GM19351 (cell line): ENCODE data around the gene ABCA2.

ENCODE experiments used
- ATAC-seq: cut with Tn5 transposase; IDR thresholded peaks from one replicate; pipeline ENCODE4 v1.9.1; 2021; ENCODE audit warnings: mild to moderate bottlenecking, moderate library complexity; ENCODE audit not compliant: unreplicated experiment

Gene ABCA2, protein sequence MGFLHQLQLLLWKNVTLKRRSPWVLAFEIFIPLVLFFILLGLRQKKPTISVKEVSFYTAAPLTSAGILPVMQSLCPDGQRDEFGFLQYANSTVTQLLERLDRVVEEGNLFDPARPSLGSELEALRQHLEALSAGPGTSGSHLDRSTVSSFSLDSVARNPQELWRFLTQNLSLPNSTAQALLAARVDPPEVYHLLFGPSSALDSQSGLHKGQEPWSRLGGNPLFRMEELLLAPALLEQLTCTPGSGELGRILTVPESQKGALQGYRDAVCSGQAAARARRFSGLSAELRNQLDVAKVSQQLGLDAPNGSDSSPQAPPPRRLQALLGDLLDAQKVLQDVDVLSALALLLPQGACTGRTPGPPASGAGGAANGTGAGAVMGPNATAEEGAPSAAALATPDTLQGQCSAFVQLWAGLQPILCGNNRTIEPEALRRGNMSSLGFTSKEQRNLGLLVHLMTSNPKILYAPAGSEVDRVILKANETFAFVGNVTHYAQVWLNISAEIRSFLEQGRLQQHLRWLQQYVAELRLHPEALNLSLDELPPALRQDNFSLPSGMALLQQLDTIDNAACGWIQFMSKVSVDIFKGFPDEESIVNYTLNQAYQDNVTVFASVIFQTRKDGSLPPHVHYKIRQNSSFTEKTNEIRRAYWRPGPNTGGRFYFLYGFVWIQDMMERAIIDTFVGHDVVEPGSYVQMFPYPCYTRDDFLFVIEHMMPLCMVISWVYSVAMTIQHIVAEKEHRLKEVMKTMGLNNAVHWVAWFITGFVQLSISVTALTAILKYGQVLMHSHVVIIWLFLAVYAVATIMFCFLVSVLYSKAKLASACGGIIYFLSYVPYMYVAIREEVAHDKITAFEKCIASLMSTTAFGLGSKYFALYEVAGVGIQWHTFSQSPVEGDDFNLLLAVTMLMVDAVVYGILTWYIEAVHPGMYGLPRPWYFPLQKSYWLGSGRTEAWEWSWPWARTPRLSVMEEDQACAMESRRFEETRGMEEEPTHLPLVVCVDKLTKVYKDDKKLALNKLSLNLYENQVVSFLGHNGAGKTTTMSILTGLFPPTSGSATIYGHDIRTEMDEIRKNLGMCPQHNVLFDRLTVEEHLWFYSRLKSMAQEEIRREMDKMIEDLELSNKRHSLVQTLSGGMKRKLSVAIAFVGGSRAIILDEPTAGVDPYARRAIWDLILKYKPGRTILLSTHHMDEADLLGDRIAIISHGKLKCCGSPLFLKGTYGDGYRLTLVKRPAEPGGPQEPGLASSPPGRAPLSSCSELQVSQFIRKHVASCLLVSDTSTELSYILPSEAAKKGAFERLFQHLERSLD (N-terminal part only)

DNA sequence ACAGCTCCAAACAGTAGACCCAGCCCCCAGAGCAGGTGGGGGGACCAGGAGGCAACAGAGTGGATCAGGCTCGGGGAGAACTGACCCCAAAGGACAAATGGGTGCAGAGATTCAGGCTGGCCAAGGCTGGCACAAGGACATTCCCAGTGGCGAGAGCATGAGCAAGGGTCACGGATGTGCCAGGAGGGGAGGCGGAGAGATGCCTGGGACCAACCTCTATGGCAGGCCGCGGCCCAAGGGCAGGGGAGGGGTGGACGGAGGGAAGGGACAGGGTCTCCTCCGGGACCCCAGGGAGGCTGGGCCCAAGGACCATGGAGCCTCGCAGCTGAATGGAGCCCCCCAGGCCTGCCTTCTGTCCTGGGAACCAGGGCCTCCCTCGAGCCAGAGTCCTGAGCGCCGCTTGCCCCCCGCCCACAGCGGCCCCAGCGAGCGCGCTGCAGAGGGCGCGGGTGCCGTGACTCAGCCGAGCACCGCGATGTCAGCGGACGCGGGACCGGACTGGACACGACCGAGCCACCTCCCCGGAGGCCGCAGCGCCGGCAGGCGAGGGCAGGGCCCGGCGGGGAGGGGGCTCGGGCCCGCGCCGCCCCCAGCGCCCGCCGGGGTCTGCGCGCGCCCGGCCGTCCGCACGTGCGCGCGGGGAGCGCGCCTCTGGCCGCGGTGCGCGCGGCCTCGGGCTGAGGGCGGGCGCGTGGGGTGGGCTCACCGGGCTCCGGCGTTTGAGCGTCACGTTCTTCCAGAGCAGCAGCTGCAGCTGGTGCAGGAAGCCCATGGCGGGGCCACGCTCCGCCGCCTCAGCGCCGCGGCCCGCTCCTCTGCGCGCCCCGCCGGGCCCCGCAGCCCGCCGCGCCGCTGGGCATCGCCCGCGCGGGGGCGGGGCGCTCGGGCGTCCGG lies at the start of gene ABCA2:
TSS of gene ABCA2 (minus strand) at position 869 of the 894 bp plus-strand sequence. CDS start at position 772, 97 bp downstream.
- no peak for ATAC-seq

DNA sequence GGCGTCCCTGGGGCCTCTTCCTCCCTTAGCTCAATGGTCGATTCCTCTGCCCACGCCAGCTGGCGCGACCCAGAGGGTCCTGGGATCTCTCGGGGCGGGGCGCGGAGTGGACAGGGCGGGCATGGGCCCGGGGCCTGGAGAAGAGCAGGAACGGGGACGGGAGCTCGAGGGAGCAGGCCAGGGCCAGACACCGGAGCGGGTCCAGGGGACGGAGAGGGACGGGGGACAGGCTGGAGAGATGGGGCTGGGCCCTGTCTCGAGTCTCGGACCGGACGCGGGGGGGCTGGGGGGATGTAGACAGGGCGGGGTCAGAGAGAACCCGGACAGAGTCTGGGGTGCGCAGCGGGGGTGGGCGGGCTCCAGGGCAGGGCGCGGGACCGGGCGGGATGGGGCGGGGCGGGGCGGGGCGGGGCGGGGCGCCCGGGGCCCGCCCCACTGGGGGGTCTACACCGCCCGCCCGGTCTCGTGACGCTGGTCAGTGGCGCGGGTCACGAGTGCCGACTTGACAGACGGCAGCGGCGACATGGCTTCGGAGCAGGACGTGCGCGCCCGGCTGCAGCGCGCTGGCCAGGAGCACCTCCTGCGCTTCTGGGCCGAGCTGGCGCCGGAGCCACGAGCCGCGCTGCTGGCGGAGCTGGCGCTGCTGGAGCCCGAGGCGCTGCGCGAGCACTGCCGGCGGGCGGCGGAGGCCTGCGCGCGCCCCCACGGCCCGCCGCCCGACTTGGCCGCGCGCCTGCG lies 49.1 kb upstream of the ABCA2 start, which contains the start of gene UAP1L1:
TSS of gene UAP1L1 (plus strand) at position 508 of the 738 bp plus-strand sequence. CDS start at position 524, 16 bp downstream.
- peak; percentile 58 for ATAC-seq

DNA sequence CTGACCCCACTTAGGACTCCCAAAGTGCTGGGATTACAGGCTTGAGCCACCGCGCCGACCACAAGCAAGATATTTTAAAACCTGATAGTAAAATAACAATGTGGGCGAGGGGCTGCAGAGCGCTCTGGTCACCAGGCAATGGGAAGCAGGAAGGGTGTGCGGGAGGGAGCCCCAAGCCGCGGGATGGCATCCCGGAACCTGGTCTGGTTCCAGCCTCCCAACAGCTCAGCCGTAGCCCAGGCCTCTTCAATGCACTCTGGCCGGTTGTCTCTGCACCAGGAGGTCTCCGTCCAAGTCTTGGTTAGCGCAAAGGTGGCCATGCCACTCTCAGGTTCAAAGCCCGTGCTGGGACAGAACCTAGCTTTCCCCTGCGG lies 48.6 kb upstream of the ABCA2 start:
- no peak for ATAC-seq

- no peak for ATAC-seq
Observed at GRCh38 chr9:137075275-137075775, 47.3 kb upstream of the ABCA2 start.

- ATAC-seq, result no peak
Observed at GRCh38 chr9:137074657-137075274, 46.7 kb upstream of the ABCA2 start.

- no peak for ATAC-seq
Observed at GRCh38 chr9:137073992-137074399, 46.0 kb upstream of the ABCA2 start.

DNA sequence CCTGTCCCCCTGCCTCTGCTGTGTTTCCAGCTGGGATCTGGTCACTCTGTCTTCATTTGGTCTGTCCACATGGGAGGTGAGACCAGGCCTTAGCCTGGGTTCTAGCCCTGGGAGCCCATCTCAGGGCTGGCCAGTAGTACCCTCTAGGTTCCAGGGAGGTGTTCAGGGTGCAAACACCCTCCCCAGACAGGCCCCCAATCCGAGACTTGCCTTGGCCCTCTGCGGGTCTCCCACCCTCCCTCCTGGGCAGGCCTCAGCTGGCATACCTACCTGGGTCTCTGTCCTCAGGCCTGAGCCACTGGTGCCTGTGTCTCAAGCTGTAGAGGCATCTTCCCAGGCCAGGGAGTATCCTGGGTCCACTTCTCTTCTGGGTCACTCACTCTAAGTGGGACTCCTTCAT lies 43.2 kb upstream of the ABCA2 start:
- no peak for ATAC-seq

GRCh38 chr9:137070906-137071275 lies 42.9 kb upstream of the ABCA2 start:
- no peak for ATAC-seq

DNA sequence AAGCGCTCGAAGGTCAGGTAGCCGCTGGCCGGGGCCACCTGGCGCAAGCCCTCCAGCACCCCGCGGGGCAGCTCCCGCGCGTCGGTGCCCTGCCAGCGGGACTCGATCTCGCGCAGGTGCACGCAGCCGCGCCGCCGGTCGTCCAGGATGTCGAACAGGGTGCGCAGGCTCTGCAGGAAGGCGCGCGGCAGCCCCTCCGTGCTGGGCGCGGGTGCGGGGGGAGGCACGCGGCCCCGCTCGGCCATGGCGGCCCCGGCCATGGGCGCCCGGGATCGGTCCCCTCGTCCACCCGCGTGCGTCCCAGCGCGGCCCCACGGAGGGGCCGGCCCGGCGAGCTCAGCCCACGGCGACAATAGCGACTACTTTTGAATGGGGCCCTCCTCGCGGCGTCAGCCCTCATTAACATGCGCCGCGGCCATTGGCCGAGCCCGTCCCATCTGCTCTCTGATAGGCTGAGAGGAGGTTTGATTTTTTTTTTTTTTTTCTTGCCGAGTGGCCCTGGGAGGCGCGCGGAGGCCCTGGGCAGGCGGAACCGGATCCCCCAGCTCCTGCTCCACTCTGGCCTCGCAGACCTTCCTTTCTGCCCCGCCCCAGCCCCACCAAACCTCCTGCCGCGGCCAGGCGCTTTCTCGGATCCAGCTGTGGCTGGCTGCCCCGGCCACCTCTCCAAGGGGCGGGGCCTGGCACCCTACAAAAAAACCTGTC lies 42.3 kb upstream of the ABCA2 start, which contains the start of gene SAPCD2:
TSS of gene SAPCD2 (minus strand) at position 357 of the 705 bp plus-strand sequence. CDS start at position 260, 97 bp downstream.
- ATAC-seq, result peak; percentile 75

- peak; percentile 8 for ATAC-seq
Observed at GRCh38 chr9:137069508-137070091, 41.6 kb upstream of the ABCA2 start.

DNA sequence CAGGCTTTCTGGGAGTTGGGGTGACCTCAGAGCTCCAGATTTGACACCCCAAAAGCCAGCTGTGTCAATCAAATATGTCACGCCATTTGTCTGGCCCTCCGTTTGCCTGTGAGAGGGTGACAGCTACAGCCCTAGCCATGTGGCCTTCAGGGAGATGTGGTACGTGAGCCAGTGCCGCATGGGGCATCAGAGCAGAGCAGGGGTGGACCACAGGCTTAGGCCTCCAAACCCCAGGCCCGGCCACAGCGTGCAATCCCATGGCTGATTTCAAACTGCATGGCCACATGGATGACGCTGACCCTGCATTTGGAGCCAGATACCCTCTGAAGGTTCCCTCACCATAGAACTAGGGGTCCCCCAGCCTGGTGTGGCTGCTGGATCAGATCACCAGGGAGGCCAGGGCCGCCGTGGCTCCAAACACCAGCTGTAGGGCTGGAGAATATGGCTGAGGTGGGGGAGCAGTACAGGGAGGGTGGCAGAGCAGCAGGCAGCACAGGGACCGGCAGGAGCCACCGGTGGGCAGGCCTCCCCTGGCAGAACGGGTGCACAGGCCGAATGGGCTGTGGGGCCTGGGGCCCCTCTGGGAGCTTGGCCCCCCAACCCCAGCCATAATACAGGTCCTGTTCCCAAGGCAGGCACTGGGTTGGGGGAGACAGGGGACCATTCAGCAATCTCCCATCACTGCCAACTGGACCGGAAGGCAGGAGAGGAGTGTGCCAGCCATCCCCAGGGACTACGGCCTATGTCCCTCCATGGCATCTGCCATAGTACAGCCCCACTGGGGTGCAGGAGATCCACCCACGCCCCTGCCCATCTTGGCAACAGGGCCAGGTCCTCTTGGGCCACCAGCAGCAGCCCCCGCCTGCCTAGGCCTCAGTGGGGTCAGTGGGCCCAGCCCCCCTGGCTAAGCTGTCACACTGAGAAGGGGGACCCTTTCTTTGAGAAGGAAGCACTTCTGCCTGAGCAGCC lies 40.8 kb upstream of the ABCA2 start:
- no peak for ATAC-seq

- peak; percentile 31 for ATAC-seq
Observed at GRCh38 chr9:137067860-137068538, 40.0 kb upstream of the ABCA2 start.

GRCh38 chr9:137066096-137066861 lies 38.2 kb upstream of the ABCA2 start:
- no peak for ATAC-seq

- no peak for ATAC-seq
Observed at GRCh38 chr9:137065336-137065967, 37.4 kb upstream of the ABCA2 start.

- no peak for ATAC-seq
Observed at GRCh38 chr9:137064880-137065164, 36.8 kb upstream of the ABCA2 start.
